Stimulated activated CD8-positive, alpha-beta memory T cell treated with anti-CD3 and anti-CD28 coated beads, Interleukin-7, amount 100 ng/mL, for 48 hours (primary cell): Measurements from ENCODE around the gene TIE1.

Experiments used
- DNase-seq, 2 donors: peaks; one replicate each; pipeline ENCODE4 v3.0.0-alpha.2; 2020; ENCODE audit warnings: low read depth in 1 of 2; ENCODE audit errors: extremely low read depth in 1 of 2

TIE1 gene

DNA sequence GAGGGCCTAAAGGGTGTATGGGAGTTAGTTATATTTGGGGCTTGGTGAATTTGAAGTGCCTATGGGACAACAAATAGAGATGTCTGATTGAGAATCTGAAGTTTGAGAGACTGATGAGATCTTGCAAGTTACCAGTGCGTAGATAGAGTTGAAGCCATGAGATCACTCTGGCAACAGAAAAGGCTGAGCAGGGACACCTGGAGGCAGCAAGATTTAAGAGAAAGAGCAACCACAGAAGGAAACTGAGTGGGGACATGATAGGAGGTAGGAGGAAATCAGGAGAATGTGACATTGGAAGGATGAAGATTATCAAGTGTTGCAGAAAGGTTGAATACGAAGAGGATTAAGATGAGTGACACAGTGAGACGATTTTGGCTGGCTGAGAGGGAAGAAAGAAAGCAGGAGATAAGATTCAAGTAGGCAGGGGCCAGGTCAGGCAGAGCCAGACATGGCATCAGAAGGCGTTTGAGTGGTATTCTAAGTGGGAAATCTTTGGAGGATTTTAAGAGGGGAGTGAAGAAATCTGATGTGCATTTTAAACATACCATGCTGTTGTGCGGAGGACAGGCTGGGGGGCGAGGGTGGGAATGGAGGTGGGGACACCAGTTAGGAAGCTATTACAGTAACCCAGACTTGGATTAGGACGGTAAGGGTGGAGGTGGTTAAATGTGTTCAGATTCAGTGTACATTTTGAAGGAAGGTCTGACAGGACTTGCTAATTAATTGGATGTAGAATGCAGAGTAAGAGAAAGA is 33.8 kb downstream of the TIE1 start:
- no peak for DNase-seq

DNA sequence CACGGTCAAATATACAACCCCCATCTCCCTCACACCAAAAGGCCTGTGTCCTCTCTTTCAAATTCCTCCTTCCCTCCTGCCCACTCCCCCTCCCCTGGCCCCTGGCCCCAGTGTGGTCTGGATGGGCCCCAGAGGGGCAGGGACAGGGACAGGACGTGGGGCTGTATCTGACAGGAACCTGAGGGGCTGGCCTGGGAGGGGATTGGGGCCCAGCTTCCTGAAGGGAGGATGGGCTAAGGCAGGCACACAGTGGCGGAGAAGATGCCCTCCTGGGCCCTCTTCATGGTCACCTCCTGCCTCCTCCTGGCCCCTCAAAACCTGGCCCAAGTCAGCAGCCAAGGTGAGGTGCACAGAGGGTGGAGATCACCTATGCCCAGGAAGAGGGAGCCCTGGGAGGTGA is 36.8 kb downstream of the TIE1 start, which contains the start of gene MPL:
MPL (plus strand) TSS at position 231 of the 400 bp plus-strand sequence; CDS start at position 262, 31 bp downstream.
- no peak for DNase-seq

DNA sequence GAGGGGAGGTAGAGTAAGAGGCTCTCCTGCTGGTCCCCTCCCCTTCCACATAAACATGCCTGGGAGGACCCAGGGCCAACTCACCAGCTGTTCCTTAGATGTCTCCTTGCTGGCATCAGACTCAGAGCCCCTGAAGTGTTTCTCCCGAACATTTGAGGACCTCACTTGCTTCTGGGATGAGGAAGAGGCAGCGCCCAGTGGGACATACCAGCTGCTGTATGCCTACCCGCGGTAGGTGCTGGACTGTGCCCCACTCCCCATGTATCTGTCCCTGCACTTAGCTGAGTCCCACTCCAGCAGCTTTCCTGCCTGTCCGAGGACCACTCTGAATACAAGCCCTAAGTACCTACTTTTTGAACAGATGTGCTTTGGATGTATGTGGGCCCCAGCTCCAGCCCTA is 37.2 kb downstream of the TIE1 start:
- no peak for DNase-seq

DNA sequence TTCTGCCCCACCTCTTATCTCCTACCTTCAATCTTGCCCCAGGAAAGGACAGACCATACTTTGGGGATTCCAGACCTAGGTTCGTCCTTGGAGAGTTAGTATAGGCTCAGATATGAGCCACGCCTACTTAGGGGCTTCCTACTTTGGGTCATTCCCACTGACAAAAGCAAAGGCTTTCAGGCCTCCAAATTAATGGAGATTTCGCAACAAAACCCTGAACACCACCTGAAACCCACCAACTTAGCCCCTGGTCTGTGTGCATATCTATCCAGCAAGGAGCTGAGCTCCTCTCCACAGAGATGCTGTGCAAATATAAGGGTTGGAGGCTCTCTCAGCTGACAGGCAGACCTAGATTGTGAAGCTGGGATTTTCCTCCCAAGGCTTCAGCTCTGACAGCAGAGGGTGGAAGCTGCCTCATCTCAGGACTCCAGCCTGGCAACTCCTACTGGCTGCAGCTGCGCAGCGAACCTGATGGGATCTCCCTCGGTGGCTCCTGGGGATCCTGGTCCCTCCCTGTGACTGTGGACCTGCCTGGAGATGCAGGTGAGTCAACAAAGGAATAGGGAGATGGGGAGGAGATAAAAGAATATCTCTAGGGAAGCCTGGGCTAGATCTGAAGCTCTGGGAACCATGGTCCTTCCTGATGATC is 38.9 kb downstream of the TIE1 start:
- DNase-seq = no peak

DNA sequence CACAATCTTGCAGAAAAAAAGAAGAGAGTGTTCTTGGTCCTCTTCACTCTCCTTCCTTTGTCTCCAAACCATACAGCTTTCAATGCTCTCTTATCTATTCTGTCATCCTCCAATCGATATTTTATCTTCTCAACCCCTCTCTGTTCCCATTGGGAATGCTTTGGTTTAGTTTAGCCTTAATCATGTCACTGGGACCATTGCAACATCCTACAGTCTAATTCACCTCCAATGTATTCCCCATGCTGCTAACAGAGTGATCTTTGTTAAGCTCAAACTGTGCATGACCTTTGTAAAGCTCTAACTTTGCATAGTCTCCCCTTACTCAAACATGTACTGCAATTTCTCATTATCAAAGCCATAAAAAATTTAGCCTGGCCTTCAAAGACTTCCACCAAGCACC is 39.8 kb downstream of the TIE1 start:
- no peak for DNase-seq

DNA sequence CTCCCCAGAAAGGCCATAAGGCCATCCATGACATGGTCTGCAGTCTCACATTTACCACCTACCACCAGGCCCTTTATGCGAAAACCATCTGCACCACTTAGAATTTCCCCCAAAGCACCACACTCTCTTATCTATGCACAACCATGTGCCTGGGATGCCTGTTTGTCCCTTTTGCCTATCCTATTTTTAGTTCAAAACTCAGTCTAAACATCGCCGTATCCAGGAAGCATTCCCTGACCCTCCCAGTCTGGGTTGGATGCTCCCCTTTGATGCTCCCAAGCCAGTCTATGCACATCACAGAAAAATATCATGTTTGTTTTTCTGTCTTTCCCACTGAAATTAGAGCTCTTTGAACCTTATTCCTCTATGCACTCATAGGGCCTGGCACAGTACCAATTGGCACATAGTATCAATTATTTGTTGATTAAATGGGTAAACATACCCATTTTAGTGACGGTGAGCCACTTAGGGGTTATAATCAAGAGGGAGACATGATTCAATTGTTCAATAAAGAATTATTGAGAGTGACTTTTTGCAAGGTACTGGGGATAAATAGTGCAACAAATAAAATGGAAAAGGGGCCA is 43.6 kb downstream of the TIE1 start:
- no peak for DNase-seq

DNA sequence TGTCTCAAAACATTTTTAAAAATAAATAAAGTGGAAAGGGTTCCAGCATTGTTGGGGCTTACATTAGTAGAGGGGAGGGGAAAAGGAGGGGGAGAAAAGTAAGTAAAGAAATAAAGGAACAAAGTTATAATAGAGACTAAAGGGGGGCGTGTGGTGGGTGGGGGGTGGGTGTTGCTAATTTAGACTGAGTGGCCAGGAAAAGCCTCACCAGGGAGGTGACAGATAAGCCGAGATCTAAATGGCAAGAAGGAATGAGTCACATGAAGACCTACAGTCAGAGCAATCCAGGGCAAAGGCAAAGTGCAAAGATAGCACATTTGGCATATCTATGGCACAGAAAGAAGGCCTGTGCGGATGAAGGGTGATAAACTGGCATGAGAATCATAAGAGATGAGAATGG is 44.3 kb downstream of the TIE1 start:
- DNase-seq = no peak

DNA sequence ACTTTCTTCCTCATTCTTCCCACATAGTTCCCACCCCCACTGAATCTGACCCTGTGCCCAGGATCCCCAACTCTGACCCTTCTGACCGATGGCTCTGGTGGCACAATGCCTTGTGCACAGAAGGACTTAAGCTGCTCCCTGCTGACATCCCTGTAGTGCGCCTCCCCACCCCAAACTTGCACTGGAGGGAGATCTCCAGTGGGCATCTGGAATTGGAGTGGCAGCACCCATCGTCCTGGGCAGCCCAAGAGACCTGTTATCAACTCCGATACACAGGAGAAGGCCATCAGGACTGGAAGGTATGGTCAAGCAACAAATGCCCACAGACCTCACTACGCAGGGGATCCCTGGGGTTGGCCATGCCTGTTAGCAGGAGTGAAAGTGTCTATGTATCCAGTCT is 45.9 kb downstream of the TIE1 start:
- DNase-seq = no peak

DNA sequence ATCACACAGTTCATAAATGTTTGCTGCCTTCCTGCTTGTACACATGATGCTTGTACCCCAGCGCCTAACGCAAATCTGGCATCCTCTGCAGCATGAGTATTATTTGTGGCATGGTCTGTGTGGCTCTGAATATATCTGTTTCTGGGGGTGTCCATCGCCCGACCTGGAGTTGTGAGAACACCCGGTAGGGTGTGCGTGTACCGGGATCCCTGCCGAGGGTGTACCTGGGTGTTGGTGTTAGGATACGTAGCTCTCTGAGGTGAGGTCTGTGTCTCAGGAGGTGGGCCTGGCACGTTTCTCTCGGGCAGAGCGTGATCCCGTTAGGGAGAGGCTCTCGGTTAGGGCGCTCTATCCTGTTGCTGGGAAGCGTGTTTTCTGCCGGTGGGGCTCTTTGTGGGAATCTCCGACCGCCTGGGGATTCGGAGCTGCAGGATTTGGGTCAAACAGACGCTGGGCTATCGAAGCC is 47.6 kb downstream of the TIE1 start:
- no peak for DNase-seq

DNA sequence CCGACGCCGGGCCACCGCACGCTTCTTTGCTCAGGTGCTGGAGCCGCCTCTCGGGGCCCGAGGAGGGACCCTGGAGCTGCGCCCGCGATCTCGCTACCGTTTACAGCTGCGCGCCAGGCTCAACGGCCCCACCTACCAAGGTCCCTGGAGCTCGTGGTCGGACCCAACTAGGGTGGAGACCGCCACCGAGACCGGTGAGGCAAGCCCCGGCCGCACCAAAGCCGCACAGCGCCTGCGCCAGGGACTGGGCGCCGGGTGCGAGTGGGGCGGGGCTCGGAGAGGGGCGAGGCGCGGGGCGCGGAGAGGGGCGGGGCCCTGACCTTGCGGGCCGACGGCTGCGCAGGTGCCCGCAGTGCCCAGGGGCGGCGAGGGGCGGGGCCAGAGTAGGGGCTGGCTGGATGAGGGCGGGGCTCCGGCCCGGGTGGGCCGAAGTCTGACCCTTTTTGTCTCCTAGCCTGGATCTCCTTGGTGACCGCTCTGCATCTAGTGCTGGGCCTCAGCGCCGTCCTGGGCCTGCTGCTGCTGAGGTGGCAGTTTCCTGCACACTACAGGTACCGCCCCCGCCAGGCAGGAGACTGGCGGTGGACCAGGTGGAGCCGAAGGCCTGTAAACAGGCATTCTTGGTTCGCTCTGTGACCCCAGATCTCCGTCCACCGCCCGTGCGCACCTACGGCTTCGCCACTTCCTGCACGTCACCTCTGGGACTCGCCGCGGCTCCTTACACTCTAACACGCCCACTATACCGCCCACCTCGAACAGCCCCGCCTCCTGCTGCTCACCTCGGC is 48.2 kb downstream of the TIE1 start:
- DNase-seq = peak in 1 of 2 donors; percentile 23

DNA sequence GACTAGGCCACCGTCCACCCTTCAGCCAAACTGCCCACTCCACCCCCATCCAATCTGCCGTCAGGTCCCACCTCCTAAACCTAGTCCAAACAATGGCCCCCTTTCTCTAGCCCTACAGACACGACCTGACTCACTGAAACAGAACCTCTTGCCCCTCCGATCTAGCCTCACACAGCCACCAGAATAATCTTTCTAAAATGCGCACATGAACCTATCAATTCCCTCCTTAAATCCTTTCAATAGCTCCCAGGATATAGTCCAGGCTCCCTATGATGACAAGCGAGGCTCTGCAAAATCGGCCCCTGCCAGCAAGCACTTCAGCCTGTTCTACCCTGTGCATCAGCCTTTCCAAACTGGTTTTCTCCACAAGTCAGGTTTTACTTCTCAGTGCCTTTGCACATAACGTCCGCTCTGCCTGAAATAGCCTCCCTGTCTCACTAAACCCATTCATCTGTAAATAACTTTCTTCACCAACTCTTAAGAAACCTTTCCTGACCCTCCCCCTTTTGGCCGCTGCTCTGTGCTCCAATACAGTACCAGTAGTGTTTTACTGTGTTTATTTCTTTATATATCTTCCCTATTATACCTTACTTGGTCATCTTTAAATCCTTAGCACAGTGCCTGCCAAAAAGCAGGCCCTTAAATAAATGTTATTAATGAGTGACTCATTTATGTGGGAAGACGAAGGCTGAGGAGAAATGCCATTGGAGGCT is 49.0 kb downstream of the TIE1 start:
- no peak for DNase-seq

DNA sequence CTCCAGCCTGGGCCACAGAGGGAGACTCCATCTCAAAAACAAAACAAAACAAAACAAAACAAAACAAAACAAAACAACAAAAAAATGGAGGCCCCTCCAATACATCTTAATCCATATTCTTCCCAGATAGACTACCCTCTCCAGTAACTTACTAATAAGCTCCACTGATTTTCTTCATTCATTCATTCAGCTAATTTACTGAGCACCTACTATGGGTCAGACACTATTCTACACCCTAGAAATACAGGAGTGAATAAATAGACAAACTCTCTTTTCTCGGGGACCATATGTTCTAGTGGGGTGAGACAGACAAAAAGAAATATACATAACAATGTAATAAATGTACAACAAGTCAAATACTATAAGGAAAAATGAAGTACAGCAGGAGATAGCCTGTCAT is 50.2 kb downstream of the TIE1 start:
- DNase-seq = no peak

DNA sequence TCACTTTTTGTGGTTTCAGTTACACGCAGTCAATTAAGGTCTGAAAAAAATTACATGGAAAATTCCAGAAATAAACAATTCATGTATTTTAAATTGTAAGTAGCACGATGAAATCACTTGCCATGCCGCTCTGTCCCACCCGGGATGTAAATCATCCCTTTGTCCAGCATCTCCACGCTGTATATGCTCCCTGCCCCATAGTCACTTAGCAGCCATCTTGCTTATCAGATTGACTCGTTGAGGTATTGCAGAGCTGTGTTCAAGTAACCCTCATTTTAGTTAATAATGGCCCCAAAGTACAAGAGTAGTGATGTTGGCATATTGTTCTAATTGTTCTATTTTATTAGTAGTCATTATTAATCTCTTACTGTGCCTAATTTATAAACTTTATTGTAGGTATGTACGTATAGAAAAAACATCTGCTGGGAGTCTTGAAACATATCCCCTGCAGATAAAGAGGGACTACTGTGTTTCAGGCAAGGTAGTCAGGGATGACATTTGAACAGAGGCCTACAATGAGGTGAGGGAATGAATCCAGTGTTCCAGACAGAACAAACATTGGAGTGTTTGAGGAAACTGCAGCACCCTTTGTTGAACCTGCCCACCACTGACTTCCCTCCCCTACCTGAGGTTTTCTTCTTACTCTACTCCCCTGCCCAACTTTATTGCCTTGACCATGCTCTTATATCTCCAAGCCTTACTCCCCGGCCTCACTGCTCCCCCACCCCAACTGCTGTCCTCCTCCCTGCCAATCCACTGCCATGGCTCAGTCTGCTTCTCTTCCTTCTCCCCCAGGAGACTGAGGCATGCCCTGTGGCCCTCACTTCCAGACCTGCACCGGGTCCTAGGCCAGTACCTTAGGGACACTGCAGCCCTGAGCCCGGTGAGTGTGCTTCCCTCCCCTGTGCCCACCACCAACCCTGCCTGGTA is 50.9 kb downstream of the TIE1 start:
- DNase-seq = no peak

DNA sequence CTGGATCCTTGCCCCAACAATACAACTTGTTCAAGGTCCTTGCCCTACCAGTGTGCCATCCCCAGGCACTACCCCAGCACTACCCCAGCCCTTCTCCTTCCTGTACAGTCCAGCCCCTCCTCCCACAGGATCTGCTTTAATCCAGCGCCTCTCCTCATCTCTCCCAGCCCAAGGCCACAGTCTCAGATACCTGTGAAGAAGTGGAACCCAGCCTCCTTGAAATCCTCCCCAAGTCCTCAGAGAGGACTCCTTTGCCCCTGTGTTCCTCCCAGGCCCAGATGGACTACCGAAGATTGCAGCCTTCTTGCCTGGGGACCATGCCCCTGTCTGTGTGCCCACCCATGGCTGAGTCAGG is 51.5 kb downstream of the TIE1 start:
- no peak for DNase-seq

DNA sequence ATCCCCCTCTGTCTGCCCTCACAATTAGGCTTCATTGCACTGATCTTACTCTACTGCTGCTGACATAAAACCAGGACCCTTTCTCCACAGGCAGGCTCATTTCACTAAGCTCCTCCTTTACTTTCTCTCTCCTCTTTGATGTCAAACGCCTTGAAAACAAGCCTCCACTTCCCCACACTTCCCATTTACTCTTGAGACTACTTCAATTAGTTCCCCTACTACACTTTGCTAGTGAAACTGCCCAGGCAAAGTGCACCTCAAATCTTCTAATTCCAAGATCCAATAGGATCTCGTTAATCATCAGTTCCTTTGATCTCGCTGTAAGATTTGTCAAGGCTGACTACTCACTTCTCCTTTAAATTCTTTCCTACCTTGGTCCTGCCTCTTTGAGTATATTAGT is 52.1 kb downstream of the TIE1 start:
- no peak for DNase-seq

DNA sequence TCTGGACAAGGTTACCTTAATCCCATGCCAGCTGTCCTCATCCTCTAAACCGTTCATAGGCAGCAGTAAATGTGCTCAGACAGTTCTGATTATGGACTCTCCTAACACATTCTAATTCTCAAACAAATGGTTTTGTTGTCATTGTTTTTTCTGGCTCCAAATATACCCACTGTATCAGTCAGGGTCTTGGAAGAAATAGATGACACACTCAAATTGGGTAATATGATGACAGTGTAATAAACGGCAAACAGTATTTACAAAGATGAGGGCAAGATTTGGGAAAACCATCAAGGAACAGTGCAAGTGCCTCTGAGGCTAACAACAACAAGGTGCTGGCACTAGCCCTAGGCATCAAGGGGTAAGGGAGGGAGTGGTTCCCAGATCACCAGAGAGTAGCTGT is 53.7 kb downstream of the TIE1 start:
- DNase-seq = no peak

DNA sequence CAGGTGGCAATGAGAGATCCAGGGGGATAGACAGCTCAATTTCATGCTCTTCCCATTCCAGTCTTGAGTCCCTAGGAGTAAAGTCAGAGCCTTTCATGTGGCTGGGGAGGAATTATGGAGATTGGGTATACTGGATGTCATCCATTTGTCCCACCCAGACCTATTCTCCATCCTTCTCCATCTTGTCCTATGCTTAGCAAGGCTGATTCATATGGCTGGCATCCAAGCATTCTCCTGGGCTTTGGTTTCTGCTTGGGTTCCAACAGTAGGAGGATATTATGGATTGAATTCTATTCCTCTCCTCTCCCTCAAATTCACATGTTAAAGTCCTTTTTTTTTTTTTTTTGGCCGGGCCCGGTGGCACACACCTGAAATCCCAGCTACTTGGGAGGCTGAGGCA is 54.2 kb downstream of the TIE1 start:
- DNase-seq = no peak

DNA sequence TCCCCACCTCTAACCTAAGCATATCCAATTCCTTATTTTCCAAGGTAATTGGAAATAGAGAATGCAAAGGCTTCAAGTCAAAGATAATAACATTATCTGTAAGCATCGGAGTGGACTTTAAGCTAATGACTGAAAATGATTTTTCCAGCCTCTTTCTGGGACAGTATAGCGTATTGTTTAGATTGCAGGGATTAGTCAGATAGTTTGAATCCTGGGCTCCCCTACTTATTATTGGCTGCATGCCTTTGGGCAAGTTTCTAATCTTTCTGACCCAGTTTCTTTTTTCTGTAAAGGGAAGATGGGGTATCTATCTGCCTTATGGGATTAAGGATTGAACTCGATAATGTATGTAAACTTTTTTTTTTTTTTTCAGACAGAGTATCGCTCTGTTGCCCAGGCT is 56.5 kb downstream of the TIE1 start:
- DNase-seq = no peak

DNA sequence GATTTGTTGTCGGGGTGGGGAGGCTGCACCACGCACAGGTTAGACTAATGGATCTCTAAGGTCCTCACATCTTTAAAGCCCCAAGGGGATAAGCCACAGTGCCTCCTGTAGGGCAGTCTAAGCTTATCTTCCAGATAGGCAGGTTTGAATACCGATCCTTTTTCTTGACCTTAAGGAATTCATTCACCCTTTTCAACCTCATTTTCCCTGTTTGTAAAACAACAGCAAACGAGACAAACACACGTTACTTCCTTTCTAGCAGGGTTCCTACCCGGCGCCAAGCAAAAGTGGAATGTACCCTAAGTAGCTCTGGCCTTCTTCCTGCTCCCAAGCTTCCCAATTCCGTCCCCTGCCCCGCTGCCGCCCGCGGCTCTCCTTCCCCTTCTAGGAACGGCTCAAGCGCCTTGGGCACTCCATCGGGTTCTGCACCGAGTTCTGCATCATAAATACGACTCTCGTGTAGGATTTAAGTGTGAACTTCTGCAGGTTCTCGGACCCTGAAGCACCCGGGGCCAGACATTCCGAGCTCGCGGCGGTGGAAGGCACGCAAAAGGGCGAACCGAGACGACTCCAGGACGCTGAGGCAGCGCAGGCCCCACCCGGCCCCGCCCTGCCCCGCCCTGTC is 57.5 kb downstream of the TIE1 start:
- DNase-seq = no peak
